Prostate gland (tissue), 2 donors: Measurements from ENCODE around the gene DYNC1I2. TPM values are rescaled to one million over a fixed set of nuclear protein-coding genes. Genes with fewer than 3 reads are reported as not detected.

ENCODE experiments used
- DNase-seq: peaks from one replicate; pipeline ENCODE4 v3.0.0-alpha.2; 2019; ENCODE audit warnings: low spot score
- H3K27ac ChIP-seq, 2 donors: fragments of 200-600 bp; sonication (generic); 2 replicates each; pipeline ENCODE4 v1.5.1; 2017 to 2019
- H3K27me3 ChIP-seq: fragments of 200-600 bp; sonication (generic); replicated peaks from 2 replicates; pipeline ENCODE4 v1.5.1; 2019; ENCODE audit not compliant: insufficient read depth
- H3K36me3 ChIP-seq, 2 donors: fragments of 200-600 bp; sonication (generic); 1 replicate in 1 of 2; 2 replicates in 1 of 2; pipeline versions ENCODE4 v1.5.1 to v1.8.1; 2017 to 2019
- H3K4me1 ChIP-seq: fragments of 200-600 bp; sonication (generic); replicated peaks from 2 replicates; pipeline ENCODE4 v1.5.1; 2019
- H3K4me3 ChIP-seq, 2 donors: fragments of 200-600 bp; sonication (generic); 2 replicates each; pipeline ENCODE4 v1.5.1; 2017 to 2019
- H3K9me3 ChIP-seq: fragments of 200-600 bp; sonication (generic); 2 replicates; pipeline ENCODE4 v1.5.1; 2017
- POLR2A ChIP-seq: fragments of 450-650 bp; IDR thresholded peaks from one replicate; pipeline ENCODE4 v1.6.1; 2016; ENCODE audit warnings: antibody characterized with exemption, mild to moderate bottlenecking
- POLR2AphosphoS5 ChIP-seq: sonication (generic); formaldehyde crosslinking; IDR thresholded peaks from one replicate; pipeline ENCODE4 v1.6.1; 2017; ENCODE audit warnings: antibody characterized with exemption
- WGBS: methylation state at CpG from one replicate; pipeline ENCODE4 v1.1.5; 2018; 5-methylcytosine and 5-hydroxymethylcytosine counted together
- intact Hi-C: fragments of 100-400 bp; cut with DNase I; formaldehyde crosslinking; loops from one replicate; pipeline ENCODE4 v1.14.2; 2022
- total RNA-seq, 2 donors: library from RNA; depleted of rRNA; stranded (reverse); fragments of >200 nt; gene quantifications; one replicate each; pipeline ENCODE4 v1.1.0, GENCODE V29; 2016
- TF ChIP-seq, protein P1 (sequence below), 4 experiments: fragments of 200-600 bp in 2 of 4; fragments of 450-650 bp in 2 of 4; sonication (generic) in 2 of 4; IDR thresholded peaks; 1 replicate in 3 of 4; 2 replicates in 1 of 4; pipeline ENCODE4 v1.5.1; 2016 to 2019; ENCODE audit warnings: antibody characterized with exemption in 4 of 4, mild to moderate bottlenecking in 2 of 4, moderate library complexity in 2 of 4

DYNC1I2 gene
- total RNA-seq, 2 donors from 2014 or later: 70.7 to 82.1 TPM

DNA sequence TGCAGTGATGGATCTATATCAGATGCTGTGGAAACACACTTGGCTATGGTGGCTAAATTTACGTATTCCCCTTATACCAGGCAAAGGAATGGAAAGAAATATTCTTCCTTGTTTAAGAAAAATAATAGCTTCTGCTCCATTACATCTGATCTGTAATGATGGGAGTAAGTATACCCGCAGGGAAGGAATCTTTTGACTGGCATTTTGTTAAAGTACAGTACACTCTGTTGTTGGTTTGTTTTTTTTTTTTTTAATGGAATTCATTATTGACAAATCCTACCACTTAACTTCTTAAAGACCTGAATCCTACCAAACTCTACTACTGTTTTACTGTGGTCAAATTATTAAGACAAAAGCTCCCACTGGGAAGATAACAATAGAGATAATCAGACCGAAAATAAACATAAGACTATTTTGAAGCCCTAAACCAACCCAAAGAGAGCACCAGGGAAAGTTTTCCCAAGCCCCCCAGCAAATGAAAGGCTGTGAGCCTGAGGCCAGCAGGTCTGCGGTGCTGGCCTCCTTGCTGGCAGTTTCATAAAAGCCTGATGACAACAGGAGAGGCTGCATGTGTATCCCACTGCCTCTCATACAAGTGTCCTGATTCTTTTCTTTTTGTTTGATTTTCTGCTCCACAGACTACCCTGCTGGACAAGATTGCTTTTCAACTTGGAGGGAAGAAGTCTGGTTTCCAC lies 105.8 kb downstream of the DYNC1I2 start:
- H3K36me3 ChIP-seq: no peaks in the 10 kb centered on the region
- peaks cover 3% of the 10 kb centered on the region for H3K4me1 ChIP-seq
- H3K27me3 ChIP-seq: no peaks in the 10 kb centered on the region
- H3K4me3 ChIP-seq: no peak overlapping the region
- intact Hi-C loops: no loop called here
- H3K9me3 ChIP-seq: no peaks in the 10 kb centered on the region
- H3K27ac ChIP-seq: no peak overlapping the region
- TF ChIP-seq, protein P1, sequence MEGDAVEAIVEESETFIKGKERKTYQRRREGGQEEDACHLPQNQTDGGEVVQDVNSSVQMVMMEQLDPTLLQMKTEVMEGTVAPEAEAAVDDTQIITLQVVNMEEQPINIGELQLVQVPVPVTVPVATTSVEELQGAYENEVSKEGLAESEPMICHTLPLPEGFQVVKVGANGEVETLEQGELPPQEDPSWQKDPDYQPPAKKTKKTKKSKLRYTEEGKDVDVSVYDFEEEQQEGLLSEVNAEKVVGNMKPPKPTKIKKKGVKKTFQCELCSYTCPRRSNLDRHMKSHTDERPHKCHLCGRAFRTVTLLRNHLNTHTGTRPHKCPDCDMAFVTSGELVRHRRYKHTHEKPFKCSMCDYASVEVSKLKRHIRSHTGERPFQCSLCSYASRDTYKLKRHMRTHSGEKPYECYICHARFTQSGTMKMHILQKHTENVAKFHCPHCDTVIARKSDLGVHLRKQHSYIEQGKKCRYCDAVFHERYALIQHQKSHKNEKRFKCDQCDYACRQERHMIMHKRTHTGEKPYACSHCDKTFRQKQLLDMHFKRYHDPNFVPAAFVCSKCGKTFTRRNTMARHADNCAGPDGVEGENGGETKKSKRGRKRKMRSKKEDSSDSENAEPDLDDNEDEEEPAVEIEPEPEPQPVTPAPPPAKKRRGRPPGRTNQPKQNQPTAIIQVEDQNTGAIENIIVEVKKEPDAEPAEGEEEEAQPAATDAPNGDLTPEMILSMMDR (IDR thresholded peaks at IDR 0.05): no peak
- no peak for TF ChIP-seq POLR2AphosphoS5
- TF ChIP-seq POLR2A: no peak
- 52% methylated on average over 4 of the region's 4 CpGs for WGBS
- DNase-seq: no peak

DNA sequence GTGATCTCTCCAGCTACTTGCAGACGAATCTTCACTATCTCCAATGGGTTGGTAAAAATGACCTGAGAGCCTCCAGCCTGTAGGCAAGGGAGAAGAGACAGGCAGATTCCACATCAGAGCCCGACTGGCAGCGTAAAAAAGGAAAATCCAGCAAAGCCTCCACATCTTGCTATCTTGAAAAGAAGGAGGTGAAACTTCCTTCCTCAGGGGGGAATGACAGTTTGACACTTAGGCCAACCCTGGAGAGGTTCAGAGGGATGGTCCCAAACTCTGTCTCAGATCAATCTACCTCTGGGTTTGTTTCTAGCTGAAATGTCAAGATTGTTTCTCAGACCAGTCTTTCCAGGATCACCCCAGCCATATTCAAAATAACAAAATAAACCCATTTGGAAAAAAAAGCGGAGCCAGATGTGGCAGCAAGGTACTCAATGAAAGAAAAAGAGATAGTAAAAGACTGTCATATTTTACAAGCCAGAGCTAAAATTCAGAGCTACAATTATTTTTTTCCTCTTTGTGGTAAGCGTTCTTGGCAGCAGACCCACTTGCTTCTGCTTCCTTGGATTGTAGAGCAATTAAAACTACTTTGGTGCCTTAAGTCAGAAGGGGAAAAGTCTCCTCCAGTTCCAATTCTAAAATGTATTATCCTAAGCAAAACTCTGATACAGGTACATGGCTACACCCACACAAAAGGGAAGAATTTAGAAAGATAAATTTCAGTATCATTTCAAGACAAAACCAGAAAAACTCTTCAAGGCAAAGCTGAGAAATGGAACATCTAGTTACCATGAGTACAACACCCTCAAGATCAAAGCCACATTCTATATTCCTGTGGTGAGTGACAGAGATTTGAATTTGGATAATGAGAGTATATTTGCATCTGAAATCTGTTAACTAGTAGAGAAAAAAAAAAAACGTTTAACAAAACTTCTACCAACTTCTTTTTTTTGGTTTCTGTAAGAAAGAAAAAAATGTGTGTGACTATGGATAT lies 106.7 kb downstream of the DYNC1I2 start:
- Histone ChIP-seq H3K4me1 (peaks cover 3% of the 10 kb centered on the region), H3K9me3 (no peaks in the 10 kb centered on the region), H3K27me3 (no peaks in the 10 kb centered on the region), H3K36me3 (no peaks in the 10 kb centered on the region), H3K4me3 (no peak overlapping the region), H3K27ac (no peak overlapping the region)
- WGBS: 58% methylated on average over 6 of the region's 6 CpGs
- intact Hi-C loops: no loop called here
- no peak for TF ChIP-seq POLR2AphosphoS5
- no peak for TF ChIP-seq POLR2A
- TF ChIP-seq, protein P1 (IDR thresholded peaks at IDR 0.05): no peak
- DNase-seq: no peak

DNA sequence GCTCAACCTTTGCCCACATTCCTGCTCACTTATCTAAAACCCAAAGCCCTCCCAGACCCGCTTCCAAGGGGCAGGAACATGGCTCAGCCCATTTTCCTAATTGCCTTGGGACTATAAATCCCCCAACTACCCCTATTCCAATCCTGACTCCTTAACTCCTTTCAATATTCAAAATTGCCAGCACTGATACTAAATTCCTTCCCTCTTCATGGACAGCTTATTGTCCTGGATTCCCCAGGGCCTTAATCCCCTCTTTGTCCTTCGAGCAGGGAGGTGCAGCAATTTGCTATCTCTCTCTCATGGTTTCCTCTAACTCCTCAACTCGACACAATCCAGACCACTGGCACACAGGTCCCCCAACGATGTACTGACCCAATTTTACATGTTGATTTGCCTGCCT lies 107.6 kb downstream of the DYNC1I2 start:
- H3K36me3 ChIP-seq: no peaks in the 10 kb centered on the region
- no peak overlapping the region for H3K4me3 ChIP-seq
- H3K9me3 ChIP-seq: no peaks in the 10 kb centered on the region
- 61% methylated on average over 4 of the region's 4 CpGs for WGBS
- TF ChIP-seq POLR2A (no peak), POLR2AphosphoS5 (no peak)
- TF ChIP-seq, protein P1 (IDR thresholded peaks at IDR 0.05): no peak
- H3K27ac ChIP-seq: no peak overlapping the region
- DNase-seq: no peak
- H3K4me1 ChIP-seq: peaks cover 3% of the 10 kb centered on the region
- intact Hi-C loops: no loop called here
- H3K27me3 ChIP-seq: no peaks in the 10 kb centered on the region

Other genes with a start within 250 kb of the DYNC1I2 start
- gene CYBRD1, start 165.0 kb upstream of the DYNC1I2 start, total RNA-seq: 100 to 1,000 TPM in 1 of 2 donors, 10 to 100 TPM in 1; 67.9 to 130 TPM
- 10 to 100 TPM; 23.5 to 33.9 TPM for gene SLC25A12, start 206.8 kb downstream of the DYNC1I2 start, total RNA-seq
- gene HAT1, start 235.0 kb downstream of the DYNC1I2 start, total RNA-seq: 10 to 100 TPM; 30.6 to 41.9 TPM